ENCODE data around the gene BOLA3.

- TF ChIP-seq CTCF (IDR thresholded peaks at IDR 0.05; ENCODE audit: poor library complexity, severe bottlenecking) (no peak), POLR2AphosphoS5 (IDR thresholded peaks at IDR 0.05) (no peak), SMC3 (conservative IDR thresholded peaks at IDR 0.05; ENCODE audit: poor library complexity) (no peak), REST (IDR thresholded peaks at IDR 0.05; ENCODE audit: borderline replicate concordance) (no peak), RAD21 (conservative IDR thresholded peaks at IDR 0.05) (no peak), EZH2 (IDR thresholded peaks at IDR 0.05; ENCODE audit: borderline replicate concordance, insufficient read depth, low read length, poor library complexity, severe bottlenecking) (no peak)
Observed at GRCh38 chr2:74188018-74188601, 40.4 kb upstream of the BOLA3 start.
